Cerebellar cortex (tissue), 1 donor: ENCODE measurements around the gene SEMA6A.
"Not testable (repeated sequence)": the region's sequence is repeated elsewhere in the genome, so short reads cannot be mapped to it uniquely, and the experiment has no call there.

Experiments used
- DNase-seq: peaks from one replicate; pipeline ENCODE4 v3.0.0-alpha.2; 2015; ENCODE audit warnings: low spot score

SEMA6A gene

GRCh38 chr5:116546033-116546742 is 28.4 kb downstream of the SEMA6A start:
- DNase-seq, result no peak

GRCh38 chr5:116545465-116545864 is 29.2 kb downstream of the SEMA6A start:
- DNase-seq, result not testable (repeated sequence)

GRCh38 chr5:116544531-116545241 is 29.9 kb downstream of the SEMA6A start:
- no peak for DNase-seq

- DNase-seq, result no peak
Measured at GRCh38 chr5:116543501-116543900, 31.1 kb downstream of the SEMA6A start.

GRCh38 chr5:116542619-116543018 is 32.0 kb downstream of the SEMA6A start:
- no peak for DNase-seq

GRCh38 chr5:116539222-116539621 is 35.4 kb downstream of the SEMA6A start:
- DNase-seq, result no peak

GRCh38 chr5:116536316-116537083 is 38.1 kb downstream of the SEMA6A start:
- DNase-seq, result no peak

- DNase-seq, result no peak
Measured at GRCh38 chr5:116534964-116535651, 39.5 kb downstream of the SEMA6A start.

GRCh38 chr5:116532762-116533525 is 41.7 kb downstream of the SEMA6A start:
- no peak for DNase-seq

GRCh38 chr5:116531635-116532034 is 43.0 kb downstream of the SEMA6A start:
- no peak for DNase-seq

- no peak for DNase-seq
Measured at GRCh38 chr5:116531117-116531516, 43.5 kb downstream of the SEMA6A start.

GRCh38 chr5:116530276-116530675 is 44.3 kb downstream of the SEMA6A start:
- no peak for DNase-seq

- no peak for DNase-seq
Measured at GRCh38 chr5:116529615-116530014, 45.0 kb downstream of the SEMA6A start.

- DNase-seq, result peak; percentile 38
Measured at GRCh38 chr5:116528519-116529234, 45.9 kb downstream of the SEMA6A start.

- DNase-seq, result no peak
Measured at GRCh38 chr5:116527582-116527981, 47.0 kb downstream of the SEMA6A start.

GRCh38 chr5:116525674-116526073 is 48.9 kb downstream of the SEMA6A start:
- no peak for DNase-seq

- DNase-seq, result no peak
Measured at GRCh38 chr5:116524966-116525365, 49.7 kb downstream of the SEMA6A start.

GRCh38 chr5:116524051-116524904 is 50.3 kb downstream of the SEMA6A start:
- no peak for DNase-seq

- not testable (repeated sequence) for DNase-seq
Measured at GRCh38 chr5:116523182-116523581, 51.4 kb downstream of the SEMA6A start.
